ENCODE results near the gene TRPM1.

DNA sequence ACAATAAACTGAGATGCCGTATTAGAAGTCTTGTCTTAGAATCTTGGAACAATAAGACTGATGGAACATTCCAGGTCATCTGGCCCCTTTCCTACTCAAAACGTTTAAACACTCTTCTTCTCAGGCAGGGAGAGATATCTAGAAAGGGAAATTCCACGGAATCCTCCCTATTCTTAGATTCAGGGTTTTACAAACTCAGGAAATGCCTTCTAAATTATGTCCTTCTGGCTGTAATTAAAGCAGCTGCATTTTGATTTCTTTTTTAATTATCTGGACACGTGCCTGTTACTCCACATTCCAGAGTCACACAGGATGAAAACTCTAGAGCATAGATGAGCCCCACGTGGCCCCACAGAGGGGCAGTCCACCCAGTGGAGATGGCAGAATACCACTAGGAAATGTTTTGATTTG, 68.6 kb downstream of the TRPM1 start:
- TF ChIP-seq CTCF (IDR thresholded peaks at IDR 0.05) (no peak), POLR2A (IDR thresholded peaks at IDR 0.05) (no peak)
